GM20000 (cell line): ENCODE measurements around the gene SSNA1.

Experiments used
- DNase-seq: peaks from one replicate; pipeline ENCODE4 v3.0.0; 2012; ENCODE audit warnings: low spot score
- CTCF ChIP-seq: IDR thresholded peaks from 2 replicates; pipeline ENCODE4 v1.5.1; 2012; ENCODE audit warnings: mild to moderate bottlenecking, control low read depth; ENCODE audit errors: extremely low read depth, missing control alignments

Gene SSNA1

GRCh38 chr9:137234055-137234697, 45.7 kb downstream of the SSNA1 start:
- TF ChIP-seq CTCF = no peak
- DNase-seq = no peak

- TF ChIP-seq CTCF = no peak
- no peak for DNase-seq
Observed at GRCh38 chr9:137234758-137235423, 46.4 kb downstream of the SSNA1 start.

GRCh38 chr9:137235424-137236237, 47.2 kb downstream of the SSNA1 start:
- no peak for DNase-seq
- no peak for TF ChIP-seq CTCF

GRCh38 chr9:137236238-137236935, 47.9 kb downstream of the SSNA1 start:
- TF ChIP-seq CTCF = peak; percentile 97
- peak; percentile 98 for DNase-seq

GRCh38 chr9:137236936-137237421, 48.5 kb downstream of the SSNA1 start:
- DNase-seq = no peak

More at GRCh38 chr9:137236936-137237421, 48.5 kb downstream of the SSNA1 start:
- no peak for TF ChIP-seq CTCF
